Raji (cell line): ENCODE results near the gene ZRSR2.

Experiments
- POLR2A ChIP-seq: IDR thresholded peaks from 2 replicates; pipeline ENCODE4 v1.6.1; 2011; ENCODE audit warnings: low read depth, low read length, control low read depth; ENCODE audit not compliant: insufficient read depth

ZRSR2 gene

GRCh38 chrX:15781961-15782699, 8.2 kb upstream of the ZRSR2 start:
- no peak for TF ChIP-seq POLR2A

DNA sequence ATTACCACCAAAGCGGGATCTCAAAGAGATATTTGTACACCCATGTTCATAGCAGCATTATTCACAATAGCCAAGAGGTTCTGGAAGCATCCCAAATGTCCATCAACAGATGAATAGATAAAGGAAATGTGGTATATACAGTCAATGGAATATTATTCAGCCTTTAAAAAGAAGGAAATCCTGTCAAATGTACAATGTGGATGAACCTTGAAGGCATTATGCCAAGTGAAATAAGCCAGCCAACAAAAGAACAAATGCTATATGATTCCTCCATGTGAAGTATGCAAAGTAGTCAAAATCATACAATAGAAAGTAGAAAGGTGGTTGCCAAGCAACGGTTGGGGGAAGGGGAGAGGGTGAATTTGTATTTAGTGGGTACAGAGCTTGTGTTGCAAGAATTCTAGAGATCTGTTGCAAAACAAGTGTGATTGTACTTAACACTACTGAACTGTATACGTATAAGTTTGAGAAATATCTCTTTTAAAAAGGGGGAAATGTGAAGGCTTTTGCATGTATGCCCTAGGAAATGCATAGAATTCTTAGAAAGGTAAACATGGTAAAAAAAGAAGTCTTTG, 5.0 kb upstream of the ZRSR2 start:
- no peak for TF ChIP-seq POLR2A

DNA sequence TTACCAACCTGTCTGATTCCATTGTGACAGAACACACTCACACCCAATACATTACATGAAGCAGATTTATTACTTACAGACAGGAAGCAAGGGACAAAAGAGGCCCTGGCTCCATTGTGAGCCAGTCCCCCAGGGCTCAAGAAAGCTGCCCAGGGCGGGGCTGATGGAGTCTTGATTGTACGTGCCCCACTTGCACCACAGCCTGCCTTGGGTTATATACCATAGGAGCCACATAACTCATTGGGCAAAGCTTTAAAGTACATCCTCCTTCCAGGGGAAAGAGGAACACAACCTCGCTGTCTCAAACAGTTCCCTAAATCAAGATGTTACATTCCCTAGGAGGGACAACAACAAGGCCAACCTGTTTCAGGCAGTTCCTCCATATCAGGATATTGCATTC, 3.4 kb upstream of the ZRSR2 start:
- no peak for TF ChIP-seq POLR2A

GRCh38 chrX:15790769-15791290, 546 bp downstream of the ZRSR2 start:
- no peak for TF ChIP-seq POLR2A

GRCh38 chrX:15797707-15798106, 7.4 kb downstream of the ZRSR2 start:
- no peak for TF ChIP-seq POLR2A

DNA sequence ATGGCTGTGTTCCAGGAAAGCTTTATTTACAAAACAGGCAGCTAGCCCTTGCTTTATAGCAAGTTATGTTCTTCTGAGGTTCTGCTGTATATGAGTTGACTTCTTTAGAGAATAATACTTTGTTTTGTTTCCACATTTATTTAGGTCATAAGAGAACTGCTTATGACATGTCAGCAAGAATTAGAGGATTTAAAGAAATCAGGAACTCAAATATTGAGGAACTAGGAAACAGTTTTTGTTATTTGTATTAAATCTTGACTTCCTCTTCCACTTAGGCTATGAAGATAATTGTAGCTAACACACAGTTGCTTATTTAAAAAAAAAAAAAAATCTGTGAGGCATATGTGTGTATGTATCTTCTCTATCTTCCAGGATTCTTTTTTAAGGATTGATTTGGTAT, 14.3 kb downstream of the ZRSR2 start:
- no peak for TF ChIP-seq POLR2A

DNA sequence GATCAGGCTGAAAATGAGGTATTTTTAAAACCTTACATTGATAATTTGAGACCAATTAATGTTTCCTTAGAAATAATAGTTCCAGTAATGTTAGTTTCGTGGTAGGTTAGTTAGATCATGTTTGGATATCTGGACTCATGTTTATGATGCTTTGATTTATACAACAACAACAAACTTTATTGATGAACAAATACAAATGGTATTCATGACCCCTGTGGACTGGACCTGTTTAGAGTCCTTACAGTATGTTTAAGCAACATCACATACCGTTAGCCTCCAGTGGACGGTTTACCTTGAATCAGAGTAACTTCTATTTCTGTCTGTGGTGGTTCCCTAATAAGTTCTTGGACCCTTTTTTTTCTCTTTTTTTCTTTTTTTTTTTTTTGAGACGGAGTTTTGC, 18.0 kb downstream of the ZRSR2 start:
- no peak for TF ChIP-seq POLR2A

- TF ChIP-seq POLR2A: no peak
Observed at GRCh38 chrX:15812192-15812938, 22.1 kb downstream of the ZRSR2 start.

- no peak for TF ChIP-seq POLR2A
Observed at GRCh38 chrX:15813416-15813815, 23.1 kb downstream of the ZRSR2 start.

GRCh38 chrX:15814771-15815365, 24.6 kb downstream of the ZRSR2 start:
- no peak for TF ChIP-seq POLR2A

DNA sequence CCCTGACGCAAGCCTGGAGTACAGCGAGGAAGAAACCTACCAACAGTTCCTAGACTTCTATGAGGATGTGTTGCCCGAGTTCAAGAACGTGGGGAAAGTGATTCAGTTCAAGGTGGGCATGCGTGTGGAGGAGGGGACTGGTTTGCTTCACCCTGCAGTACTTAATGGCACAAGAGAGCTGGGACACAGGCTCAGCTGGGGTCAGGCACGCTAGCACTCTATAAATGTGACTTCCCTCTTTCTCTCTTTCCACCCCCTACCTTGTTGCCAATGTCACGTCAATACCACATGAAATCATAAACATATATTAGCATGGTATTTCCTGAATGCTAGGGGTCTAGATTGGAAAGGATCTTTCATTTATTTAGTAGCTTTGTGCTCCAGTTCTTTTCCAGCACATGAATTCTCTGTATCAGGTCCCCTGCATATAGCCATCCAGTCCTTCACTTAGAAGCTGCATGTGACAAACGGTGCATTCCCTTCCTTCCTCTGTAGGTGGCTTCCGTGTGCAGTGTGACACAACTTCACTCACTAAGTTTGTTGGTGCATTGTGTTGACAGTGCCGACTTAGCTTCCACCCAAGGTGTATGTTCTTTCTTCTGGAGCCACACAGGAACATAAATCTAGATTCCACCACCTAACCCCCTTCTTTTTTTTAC, 25.6 kb downstream of the ZRSR2 start:
- TF ChIP-seq POLR2A: no peak

GRCh38 chrX:15816438-15816809, 26.1 kb downstream of the ZRSR2 start:
- no peak for TF ChIP-seq POLR2A

DNA sequence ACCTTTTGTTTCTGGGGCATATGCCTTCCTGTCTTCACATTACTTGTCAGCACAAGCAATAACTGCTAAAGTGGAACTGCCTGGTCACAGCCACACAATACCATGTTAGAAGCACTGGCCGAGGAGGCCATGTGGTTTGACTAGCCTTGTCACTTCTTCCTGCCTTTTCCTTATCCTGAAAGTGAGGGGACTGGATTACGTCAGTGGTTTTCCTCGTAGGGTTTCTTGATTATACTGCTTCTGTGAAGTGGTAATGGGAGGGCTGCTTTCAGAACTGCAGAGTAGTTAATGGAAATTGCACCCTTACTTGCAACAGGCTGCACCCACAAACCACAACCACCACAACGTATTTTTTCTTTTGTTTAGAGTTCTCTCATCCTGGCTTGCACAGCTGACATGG, 26.6 kb downstream of the ZRSR2 start:
- TF ChIP-seq POLR2A: no peak

DNA sequence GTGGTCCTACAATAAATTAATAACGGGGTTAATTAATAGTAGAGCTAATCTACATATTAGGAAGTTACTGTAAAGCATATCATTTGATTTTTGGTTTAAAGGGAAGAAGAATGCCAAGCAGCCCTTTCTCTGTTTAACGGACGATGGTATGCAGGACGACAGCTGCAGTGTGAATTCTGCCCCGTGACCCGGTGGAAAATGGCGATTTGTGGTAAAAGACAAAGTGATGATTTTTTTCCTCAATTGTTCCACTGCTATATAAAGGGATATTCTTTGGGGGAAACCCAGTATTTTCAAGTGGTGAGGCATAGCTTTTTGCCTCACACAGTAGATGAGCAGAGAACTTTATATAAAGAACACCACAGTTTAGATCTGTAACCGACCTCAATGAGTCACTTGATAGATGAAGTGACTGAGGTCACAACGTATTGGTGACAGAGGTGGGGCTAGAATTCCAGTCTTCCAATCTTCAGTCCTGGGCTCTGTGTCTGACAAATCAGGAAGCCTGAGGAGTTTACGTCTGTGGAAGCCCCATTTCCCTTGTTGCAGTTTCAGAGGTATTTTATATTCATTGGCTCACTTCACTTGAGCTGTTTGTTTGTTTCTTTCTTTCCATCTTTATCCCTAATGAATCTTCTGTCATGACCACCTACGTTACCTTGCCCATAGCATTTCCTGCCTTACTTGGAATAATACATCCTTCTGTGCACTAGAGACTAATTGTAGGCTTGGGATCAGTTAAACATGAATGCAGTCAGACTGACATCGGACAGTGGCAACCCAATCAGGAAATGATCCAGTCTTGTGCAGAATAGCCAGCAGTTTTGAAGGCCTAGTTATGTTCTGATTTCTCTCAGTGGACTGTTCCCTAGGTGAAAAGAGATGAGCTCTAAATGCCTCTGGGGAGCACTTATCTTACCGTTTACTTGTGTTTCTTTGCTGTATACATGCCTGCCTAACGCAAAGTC, 30.1 kb downstream of the ZRSR2 start:
- no peak for TF ChIP-seq POLR2A
